HG03025 (cell line): ENCODE data around the gene DYSF.
"Not testable (repeated sequence)": the region's sequence is repeated elsewhere in the genome, so short reads cannot be mapped to it uniquely, and the experiment has no call there.

ENCODE experiments used
- ATAC-seq: cut with Tn5 transposase; IDR thresholded peaks from one replicate; pipeline ENCODE4 v1.9.1; 2021; ENCODE audit warnings: mild to moderate bottlenecking, moderate library complexity; ENCODE audit not compliant: unreplicated experiment, low FRiP score

DYSF gene

DNA sequence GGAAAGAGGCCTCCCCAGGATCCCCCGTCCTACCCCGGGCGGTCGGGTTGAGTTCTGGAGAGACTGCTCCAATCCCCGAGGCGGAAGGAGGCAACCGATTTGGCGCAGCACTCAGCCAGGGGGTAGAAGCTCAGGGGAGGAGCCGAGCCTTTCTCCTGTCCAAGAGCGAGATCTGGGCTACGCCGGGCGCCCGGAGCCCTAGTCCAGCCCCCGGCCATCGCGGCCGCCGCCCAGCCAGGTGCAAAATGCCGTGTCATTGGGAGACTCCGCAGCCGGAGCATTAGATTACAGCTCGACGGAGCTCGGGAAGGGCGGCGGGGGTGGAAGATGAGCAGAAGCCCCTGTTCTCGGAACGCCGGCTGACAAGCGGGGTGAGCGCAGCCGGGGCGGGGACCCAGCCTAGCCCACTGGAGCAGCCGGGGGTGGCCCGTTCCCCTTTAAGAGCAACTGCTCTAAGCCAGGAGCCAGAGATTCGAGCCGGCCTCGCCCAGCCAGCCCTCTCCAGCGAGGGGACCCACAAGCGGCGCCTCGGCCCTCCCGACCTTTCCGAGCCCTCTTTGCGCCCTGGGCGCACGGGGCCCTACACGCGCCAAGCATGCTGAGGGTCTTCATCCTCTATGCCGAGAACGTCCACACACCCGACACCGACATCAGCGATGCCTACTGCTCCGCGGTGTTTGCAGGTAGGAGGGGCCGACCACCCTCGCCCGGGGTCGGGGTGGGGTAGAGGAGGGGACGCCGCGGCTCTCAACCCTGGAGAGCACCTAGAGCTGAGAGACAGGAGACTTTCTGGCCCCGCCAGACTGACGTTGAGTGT lies at the start of gene DYSF:
Gene DYSF, plus strand, starts transcription at position 158 of the 817 bp plus-strand sequence.
- no peak for ATAC-seq

DNA sequence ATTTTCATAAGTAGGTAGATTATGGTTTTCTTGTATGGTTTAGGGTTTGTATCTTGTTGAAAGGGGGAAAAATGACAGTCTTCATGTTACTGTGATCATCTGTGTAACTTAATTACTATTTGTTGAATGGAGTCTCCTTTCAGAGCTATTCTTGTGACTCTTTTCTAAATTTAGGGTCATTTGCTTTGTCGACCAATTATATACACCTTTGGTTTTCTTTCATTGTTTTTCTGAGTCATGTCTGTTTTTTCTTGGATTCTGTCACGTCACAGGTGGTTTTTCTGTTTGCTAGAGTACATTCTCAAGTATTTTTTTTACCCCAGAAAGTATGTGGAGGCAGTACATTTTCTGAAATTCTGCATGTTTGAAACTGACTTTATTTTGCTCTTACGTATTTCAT lies 43.8 kb upstream of the DYSF start:
- ATAC-seq: no peak

DNA sequence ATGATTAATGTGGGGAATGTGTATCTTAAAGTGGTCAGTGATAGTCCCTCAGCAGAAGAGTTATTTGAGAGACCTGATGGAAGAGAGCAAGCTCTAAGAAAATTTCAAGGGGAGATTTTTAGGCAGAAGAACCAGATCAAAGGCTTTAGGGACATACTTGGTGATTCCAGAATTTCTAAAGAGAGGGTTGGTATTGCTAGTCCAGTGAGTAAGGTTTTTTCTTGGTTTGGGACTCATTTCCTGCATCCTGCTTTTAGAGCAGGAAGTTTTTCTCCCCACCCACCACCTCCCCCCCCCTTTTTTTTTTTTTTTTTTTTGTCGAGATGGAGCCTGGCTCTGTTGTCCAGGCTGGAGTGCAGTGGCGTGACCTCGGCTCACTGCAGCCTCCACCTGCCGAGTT lies 42.7 kb upstream of the DYSF start:
- ATAC-seq: no peak

DNA sequence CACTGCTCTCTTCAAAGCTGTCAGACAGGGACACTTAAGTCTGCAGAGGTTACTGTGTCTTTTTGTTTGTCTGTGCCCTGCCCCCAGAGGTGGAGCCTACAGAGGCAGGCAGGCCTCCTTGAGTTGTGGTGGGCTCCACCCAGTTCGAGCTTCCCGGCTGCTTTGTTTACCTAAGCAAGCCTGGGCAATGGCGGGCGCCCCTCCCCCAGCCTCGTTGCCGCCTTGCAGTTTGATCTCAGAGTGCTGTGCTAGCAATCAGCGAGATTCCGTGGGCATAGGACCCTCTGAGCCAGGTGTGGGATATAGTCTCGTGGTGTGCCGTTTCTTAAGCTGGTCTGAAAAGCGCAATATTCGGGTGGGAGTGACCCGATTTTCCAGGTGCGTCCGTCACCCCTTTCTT lies 36.5 kb upstream of the DYSF start:
- not testable (repeated sequence) for ATAC-seq

DNA sequence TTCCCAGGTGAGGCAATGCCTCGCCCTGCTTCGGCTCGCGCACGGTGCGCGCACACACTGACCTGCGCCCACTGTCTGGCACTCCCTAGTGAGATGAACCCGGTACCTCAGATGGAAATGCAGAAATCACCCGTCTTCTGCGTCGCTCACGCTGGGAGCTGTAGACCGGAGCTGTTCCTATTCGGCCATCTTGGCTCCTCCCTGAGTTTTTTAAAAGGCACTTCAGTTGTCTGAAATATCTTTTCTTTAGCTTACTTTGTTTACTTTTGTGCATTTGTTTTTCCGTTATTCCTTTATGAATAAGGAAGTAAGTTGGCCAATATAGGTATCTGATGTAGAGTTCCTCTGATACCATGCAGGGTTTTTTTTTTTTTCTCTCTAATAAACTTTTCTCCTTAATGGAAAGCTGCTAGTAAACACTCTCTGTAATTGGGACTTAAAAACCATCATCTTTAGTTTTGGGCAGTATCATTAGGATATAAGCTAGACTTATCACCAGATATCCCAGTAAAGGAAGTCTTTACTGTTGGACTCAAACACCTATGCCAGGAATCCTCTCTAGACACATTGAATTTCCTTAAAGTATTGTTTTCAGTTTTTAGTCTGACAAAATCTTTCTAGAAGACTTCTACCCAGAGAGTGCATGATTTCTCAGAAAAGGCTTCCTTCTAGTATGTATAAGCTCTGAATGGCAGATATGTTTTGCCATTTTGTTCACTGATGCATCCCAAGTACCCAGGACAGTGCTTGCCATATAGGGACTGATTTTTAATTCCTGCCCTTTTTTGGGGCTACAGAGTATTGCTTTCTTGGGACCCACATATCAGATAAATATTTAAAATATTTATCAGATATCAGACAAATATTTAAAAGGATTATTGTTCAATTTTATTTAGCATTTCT lies 35.8 kb upstream of the DYSF start:
- no peak for ATAC-seq

DNA sequence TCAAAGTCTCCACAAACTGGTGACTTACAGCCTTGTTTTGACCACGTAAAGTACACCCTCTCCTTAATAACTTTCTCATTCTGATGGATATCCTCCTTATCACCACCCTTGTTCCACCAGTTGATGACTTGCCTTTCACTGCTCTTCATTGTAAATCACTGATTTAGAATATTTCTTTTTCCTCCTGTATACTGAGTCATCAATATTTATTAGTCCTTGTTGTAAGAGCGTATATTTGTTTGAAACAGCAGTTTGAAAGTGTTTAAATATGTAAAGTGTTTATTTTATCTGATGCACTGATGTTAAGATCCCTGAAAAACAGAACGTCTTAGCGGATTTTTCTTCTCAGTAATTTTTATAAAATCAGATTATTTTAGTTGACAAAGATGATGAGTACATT lies 34.2 kb upstream of the DYSF start:
- ATAC-seq: no peak

DNA sequence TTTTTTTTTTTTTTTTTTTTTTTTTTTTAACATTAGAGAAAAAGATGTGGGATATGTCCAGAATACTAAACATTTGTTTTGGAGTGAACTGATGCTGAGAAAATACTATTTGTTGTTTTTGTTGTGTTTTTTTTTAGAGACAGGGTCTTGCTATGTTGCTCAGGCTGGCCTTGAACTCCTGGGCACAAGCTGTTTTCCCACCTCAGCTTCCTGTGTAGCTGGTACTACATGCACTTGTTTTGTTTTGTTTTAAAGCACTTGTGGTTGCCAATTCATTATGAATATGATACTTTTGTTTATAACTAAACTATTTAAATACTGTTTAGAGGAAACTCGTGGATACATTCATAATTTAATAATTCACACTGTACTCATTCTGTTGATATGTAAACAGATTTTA lies 33.4 kb upstream of the DYSF start:
- ATAC-seq: no peak

DNA sequence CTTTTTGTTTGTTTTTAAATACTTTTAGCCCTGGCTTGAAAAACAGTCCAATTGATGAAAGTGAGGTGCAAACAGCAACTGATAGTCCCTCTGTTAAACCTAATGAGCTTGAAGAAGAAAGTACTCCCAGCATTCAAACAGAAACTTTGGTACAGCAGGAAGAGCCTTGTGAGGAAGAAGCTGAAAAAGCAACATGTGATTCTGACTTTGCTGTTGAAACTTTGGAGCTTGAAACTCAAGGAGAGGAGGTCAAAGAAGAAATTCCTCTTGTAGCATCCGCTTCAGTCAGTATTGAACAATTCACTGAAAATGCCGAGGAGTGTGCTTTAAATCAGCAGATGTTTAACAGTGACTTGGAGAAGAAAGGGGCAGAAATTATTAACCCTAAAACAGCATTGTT lies 30.6 kb upstream of the DYSF start:
- ATAC-seq: no peak

DNA sequence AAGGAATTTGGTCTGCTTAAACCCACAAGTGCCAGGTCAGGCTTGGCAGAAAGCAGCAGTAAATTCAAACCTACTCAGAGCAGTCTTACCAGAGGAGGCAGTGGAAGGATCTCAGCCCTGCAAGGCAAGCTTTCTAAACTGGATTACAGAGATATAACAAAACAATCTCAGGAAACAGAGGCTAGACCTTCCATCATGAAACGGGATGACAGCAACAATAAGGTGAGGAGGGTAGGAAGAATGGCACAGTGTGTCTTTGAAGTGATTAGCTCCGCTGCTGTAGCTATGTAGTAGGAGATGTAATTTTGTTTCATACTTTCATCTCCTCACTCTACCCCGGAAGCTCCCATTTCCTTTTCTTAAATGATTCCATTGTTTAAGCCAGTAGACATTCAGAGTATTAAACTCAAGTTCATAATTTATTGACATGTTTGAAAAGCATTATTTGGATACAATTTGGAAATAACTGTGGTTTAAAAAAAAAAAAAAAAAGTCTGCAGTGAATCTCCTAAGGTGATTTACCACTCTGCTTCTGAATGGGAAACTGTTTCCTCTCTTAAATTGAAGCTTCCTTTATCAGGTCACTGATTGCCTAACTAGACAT lies 29.4 kb upstream of the DYSF start:
- no peak for ATAC-seq

DNA sequence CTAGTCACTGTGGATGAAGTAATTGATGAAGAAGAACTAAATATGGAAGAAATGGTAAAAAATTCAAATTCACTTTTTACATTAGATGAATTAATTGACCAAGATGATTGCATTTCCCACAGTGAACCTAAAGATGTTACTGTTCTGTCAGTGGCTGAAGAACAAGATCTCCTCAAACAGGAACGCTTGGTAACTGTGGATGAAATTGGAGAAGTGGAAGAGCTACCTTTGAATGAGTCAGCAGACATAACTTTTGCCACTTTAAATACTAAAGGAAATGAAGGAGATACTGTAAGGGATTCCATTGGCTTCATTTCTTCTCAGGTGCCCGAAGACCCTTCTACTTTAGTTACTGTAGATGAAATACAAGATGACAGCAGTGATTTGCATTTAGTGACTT lies 26.6 kb upstream of the DYSF start:
- no peak for ATAC-seq

DNA sequence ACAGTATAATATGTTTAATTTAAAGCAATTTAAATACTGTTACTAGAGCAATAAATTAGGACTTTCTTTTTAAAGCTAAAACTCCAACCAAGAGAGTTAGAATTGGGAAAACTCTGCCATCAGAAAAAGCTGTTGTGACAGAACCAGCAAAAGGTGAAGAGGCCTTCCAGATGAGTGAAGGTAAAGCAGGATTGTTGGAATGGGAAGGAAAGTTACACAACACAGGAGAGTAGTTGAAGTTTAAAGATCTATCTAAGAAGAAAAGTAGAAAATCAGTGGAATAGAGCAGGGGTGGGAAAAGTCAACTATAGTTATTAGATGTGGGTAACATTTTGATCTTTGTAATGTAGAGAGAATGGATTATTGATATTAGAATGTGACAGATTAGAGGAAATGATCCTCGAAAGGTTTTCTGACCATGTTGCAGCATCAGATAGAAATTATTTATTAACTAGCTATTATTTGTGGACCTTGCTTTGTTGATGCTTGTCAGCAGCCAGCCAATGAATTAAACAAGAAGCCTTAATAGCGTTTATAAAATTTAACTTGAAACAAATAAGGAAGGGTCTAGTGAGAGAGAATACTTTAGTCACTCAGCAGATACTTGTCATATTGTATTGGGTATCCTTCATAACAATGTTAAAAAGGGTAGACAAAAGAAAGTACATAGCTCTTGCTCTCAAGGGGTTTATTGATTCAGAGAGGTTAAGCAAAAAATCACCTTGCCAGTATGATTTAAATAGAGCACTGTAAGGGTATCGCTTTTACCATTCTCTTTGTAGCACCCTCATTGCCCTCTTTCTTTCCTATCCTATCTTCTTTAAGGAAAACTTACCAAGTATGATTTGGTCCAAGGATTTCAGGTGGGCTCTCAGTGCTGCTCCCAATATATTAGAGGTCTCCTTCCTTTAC lies 24.6 kb upstream of the DYSF start:
- ATAC-seq: no peak

DNA sequence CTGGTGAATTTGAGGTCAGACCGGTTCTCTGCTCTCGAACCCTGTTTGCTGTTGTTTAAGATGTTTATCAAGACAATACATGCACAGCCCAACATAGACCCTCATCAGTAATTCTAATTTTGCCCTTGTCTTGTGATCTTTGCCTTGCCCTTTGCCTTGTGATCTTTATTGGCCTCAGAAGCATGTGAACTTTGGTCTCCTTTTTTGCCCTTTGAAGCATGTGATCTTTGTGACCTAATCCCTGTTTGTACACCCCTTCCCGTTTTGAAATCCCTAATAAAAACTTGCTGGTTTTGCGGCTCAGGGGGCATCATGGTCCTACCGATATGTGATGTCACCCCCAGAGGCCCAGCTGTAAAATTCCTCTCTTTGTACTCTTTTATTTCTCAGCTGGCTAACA lies 8.2 kb upstream of the DYSF start:
- ATAC-seq: not testable (repeated sequence)

DNA sequence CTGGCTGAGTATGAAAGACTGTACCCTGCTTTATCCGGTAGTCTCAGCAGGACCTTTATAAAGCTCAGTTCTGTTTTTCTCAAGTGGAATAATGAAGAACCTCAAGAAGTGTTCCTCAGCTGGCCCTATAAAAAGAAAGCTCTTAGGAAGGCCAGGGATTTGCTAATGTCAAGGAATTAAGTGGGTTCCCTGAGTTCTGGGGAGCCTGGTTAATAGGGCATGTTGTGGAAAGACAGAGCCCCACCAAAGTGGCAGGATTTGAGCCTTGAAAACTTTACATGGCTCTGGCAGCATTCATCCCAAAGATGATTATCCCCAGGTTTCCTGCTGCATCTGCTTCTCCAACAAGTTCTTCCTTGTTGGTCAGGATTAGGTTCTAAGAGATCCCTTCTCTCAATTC lies 6.9 kb upstream of the DYSF start:
- ATAC-seq: no peak

DNA sequence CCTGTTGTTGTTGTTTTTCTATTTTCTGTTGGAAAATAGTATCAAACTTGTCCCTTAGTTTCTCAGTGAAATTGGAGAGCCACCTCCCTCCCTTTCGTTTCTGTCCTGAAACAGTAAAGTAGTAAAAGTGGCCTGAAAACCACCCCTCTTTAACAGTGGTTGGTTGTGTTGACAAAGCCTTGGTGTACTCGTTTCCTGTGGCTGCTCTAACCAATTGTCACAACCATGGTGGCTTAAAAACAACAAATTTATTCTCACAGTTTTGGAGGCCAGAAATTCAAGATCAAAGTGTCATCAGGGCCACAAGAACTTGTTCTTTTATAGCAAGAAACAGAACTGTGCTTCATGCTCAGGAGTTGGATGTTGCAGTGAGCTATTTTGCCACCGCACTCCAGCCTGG lies 4.0 kb upstream of the DYSF start:
- no peak for ATAC-seq

DNA sequence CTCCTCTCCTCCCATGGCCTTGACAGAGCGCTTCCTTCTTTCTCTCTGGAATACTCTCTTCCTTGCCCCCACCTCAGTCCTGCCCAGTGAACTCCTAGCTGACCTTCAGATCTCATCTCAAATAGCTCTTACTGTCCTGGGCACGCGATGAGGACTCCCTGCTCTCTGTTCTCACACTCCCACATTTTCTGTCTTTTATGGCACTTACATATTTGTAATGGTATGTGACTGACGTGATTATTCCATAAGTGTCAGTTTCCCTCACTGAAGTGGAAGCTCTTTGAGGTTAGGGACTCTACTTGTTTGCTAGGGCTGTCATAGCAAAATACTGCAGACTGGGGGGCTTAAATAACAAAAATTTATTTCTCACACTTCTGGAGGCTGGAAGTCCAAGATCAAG lies 1.7 kb upstream of the DYSF start:
- no peak for ATAC-seq

DNA sequence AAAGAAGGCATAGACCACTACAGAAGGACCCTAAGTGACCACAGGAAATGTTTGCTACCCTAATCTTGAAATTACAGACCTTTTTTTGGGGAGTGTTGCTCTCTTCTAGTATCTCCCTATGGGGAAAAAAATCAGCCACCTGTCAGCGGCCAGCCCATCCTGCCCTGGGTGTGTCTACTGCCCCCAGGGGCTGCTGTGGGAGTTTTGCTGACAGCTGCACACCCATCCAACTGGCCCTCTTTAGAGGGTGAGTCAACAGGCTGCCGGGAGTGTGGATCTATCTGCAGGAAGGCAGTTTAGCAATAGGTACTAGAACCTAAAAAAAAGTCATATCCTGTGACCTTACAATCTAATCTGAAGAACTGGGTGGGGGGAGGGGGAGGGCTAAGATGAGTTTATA lies 796 bp upstream of the DYSF start:
- ATAC-seq: no peak

DNA sequence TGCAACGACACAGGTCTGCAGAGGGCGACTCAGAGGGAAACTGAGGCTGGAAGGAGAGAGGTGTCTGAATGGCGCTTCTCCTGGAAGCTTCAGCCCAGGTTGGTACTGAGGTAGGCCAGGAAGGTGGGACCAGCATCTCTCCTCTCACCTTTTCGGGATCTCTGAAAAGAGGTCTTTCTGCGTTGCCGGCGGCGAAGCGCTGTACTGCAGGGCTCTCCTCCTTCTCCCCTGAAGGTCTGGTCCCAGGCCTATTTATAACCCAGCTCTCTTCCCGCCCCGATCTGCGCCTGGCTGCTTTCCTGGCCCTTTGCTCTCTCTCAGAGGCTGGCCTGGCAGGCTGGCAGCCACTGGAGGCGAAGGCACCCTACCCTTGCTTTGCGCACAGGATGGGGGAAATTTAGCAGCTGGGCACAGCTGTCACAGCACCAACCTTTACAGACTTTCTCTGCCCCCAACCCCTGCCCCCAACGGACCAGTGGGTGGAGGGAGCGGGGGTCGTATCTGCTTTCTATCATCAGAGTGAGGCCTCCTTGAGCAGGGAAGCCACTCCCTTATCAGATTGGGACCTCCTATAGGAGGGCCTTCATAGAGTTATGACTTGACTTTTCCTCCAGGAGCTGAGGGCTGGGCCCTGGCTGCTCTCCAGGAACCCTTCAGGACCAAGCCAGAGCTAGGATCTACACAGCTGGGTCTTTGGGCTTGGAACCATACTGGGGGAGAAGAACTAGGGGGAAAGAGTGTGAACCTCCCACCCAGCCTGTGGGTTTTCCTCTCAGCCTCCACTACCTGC lies 1.1 kb downstream of the DYSF start:
- no peak for ATAC-seq

DNA sequence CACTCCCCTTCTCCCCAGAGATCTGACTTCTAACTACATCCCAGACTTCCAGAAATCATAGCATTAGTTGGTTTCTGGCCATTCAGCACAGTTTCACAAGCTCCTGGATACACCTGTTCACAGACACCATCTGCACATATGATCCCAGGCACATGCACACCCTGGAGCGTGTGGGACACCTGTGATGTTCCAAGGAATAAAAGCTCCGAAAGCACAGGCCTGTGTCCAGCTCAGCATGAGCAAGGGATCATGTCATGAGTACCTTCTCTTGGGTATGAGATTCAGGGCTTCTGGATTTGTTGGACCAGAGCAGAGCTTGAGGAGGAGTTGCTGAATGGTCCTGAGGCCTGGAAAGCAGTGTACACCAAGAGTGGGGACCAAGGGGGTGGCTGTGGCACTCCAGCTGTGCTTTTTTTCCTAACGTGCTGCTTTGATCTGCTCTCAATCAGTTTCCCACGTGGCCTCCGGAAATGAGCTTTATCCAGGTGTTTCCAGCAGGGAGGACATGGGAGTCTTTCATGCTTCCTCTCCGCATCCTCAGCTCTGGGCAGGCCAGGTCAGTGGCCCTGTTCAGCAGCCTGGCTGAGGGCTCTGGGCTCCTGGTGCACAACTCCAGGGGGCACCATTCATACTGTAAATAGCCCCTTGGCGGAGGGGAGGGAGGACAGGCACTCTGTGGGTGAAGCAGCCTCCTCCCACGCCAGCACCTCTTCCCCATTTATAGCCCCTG lies 1.8 kb downstream of the DYSF start:
- ATAC-seq: no peak
